Measurements from ENCODE around the gene PDZD2.

PDZD2 gene

DNA sequence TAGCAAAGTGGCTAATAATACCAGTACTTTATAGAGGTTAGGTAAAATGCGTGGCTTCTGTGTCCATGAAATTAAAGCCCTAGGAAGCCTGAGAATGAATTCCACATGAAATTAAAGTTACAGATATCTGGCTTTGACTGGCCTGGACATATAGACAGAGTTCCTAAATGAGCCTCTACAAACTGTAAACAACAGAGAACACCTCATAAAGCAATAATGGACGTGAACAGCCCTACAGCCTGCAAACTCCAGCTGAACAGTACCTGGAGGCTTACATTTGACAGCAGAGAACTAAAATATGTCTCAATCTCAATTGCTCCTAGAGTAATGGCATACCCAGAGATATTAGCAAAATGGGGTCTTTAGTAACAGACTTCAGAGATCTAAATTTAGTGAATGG lies 506.4 kb downstream of the PDZD2 start:
- Mint-ChIP-seq H3K27me3 (no peaks in the 10 kb centered on the region), H3K36me3 (peaks cover 7% of the 10 kb centered on the region), H3K4me1 (peaks cover 56% of the 10 kb centered on the region), H3K27ac (no peak overlapping the region), H3K9me3 (no peaks in the 10 kb centered on the region), H3K4me3 (no peak overlapping the region)

DNA sequence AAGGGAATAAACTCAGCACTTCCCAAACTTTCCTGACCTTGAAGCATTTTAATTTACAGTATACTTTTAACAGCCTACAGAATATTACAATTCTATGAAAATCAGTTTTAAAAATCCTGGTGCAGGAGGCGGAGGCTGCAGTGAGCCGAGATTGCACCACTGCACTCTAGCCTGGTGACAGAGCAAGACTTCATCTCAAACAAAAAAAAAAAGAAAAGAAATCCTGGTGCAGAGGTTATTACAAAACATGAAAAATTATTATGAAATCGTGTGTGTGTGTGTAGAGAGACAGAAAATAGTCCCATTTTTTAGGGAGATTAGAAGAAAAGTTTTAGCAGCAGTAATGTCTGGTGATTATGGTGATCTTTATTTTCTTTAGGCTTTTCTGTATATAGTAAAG lies 508.3 kb downstream of the PDZD2 start:
- Mint-ChIP-seq H3K4me3 (no peak overlapping the region), H3K27ac (no peak overlapping the region), H3K4me1 (peaks cover 67% of the 10 kb centered on the region), H3K36me3 (peaks cover 6% of the 10 kb centered on the region), H3K27me3 (no peaks in the 10 kb centered on the region), H3K9me3 (no peaks in the 10 kb centered on the region)

DNA sequence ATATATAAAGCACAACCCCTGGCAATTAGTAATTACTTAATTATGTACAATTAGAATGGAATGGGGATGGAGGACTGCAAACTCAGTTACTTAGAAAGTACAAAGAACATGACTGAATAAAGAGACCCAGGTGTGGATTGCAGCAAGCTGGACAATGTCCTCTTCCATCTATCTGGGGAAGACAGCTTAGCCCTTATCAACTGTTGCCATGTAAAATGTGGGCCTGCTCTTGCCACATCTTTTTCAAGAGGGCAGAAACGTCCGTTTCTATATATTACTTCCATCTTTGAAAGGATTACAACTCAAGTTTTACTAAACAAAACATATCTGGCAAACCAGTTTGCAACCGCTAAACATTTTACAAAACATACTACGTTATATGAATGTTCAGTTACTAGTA lies 509.0 kb downstream of the PDZD2 start:
- Mint-ChIP-seq H3K4me3 (no peak overlapping the region), H3K36me3 (peaks cover 5% of the 10 kb centered on the region), H3K9me3 (no peaks in the 10 kb centered on the region), H3K27me3 (no peaks in the 10 kb centered on the region), H3K4me1 (peaks cover 71% of the 10 kb centered on the region), H3K27ac (no peak overlapping the region)

DNA sequence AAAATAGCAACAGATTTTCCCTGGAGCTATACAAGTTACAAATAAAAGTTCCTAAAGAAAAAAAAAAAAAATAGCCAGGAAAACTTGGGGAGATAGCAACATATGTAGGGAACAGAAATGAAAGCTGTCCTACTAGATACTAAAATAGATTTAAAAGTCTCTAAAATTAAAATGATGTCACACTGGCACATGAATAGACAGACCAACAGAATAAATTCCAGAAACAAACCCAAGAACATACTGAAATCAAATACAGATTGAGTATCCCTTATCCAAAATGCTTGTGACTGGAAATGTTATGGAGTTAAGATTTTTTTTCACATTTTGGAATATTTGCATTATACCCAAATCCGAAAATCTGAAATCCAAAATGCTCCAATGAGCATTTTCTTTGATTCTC lies 511.4 kb downstream of the PDZD2 start:
- H3K36me3 Mint-ChIP-seq: peaks cover 6% of the 10 kb centered on the region
- peaks cover 79% of the 10 kb centered on the region for H3K4me1 Mint-ChIP-seq
- no peaks in the 10 kb centered on the region for H3K9me3 Mint-ChIP-seq
- H3K4me3 Mint-ChIP-seq: no peak overlapping the region
- H3K27me3 Mint-ChIP-seq: no peaks in the 10 kb centered on the region
- peak overlapping the region; percentile 23 for H3K27ac Mint-ChIP-seq

DNA sequence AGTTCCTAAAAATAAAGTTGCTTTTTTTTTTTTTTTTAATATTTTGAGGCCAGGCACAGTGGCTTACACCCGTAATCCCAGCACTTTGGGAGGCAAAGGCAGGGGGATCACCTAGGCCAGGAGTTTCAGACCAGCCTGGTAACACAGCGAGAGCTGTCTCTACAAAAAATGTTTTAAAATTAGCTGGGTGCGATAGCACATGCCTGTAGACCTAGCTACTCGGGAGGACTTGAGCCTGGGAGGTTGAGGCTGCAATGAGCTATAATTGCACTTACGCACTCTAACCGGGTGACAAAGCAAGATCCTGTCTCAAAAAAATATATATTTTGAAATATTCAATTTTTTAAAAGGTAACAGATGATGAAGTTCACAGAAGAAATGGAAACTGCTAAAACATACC lies 512.3 kb downstream of the PDZD2 start:
- H3K4me1 Mint-ChIP-seq: peaks cover 72% of the 10 kb centered on the region
- H3K4me3 Mint-ChIP-seq: no peak overlapping the region
- no peaks in the 10 kb centered on the region for H3K27me3 Mint-ChIP-seq
- peaks cover 6% of the 10 kb centered on the region for H3K36me3 Mint-ChIP-seq
- no peaks in the 10 kb centered on the region for H3K9me3 Mint-ChIP-seq
- no peak overlapping the region for H3K27ac Mint-ChIP-seq

DNA sequence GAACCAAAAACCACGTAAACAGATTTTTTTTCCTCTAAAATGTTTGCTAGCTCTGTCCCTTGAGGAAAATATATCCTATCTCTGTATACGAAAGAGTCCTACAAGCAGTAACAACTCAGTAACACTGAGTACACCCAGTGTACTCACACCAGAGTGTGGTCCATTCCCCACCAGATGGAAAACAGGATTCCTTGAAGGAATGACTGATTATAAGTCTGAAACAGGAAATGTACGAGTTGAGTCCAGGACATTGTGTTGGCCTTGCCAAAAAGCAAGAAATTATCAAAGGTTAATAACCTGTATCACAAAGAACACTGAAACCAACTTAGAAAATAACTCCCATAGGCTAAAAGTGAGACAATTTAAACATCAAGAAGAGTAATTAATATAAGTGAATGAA lies 514.8 kb downstream of the PDZD2 start:
- no peaks in the 10 kb centered on the region for H3K9me3 Mint-ChIP-seq
- H3K4me3 Mint-ChIP-seq: no peak overlapping the region
- peaks cover 6% of the 10 kb centered on the region for H3K36me3 Mint-ChIP-seq
- peaks cover 51% of the 10 kb centered on the region for H3K4me1 Mint-ChIP-seq
- H3K27me3 Mint-ChIP-seq: no peaks in the 10 kb centered on the region
- H3K27ac Mint-ChIP-seq: peak overlapping the region; percentile 36

DNA sequence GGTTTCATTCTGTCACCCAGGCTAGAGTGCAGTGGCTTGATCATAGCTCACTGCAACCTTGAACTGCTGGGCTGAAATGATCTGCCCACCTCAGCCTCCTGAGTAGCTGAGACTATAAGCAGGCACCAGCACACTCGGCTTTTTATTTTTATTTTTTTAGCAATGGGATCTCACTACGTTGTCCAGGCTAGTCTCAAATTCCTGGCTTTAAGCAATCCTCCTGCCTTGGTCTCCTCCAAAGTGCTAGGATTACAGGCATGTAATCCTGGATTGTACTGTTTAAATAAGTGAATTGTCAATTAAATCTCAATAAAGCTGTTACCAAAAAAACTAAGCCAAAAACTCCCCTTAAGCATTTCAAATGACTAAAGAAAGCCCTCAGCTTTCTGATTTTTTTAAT lies 516.3 kb downstream of the PDZD2 start:
- Mint-ChIP-seq H3K4me3 (no peak overlapping the region), H3K9me3 (no peaks in the 10 kb centered on the region), H3K27me3 (no peaks in the 10 kb centered on the region), H3K36me3 (peaks cover 4% of the 10 kb centered on the region), H3K27ac (no peak overlapping the region), H3K4me1 (peaks cover 39% of the 10 kb centered on the region)

DNA sequence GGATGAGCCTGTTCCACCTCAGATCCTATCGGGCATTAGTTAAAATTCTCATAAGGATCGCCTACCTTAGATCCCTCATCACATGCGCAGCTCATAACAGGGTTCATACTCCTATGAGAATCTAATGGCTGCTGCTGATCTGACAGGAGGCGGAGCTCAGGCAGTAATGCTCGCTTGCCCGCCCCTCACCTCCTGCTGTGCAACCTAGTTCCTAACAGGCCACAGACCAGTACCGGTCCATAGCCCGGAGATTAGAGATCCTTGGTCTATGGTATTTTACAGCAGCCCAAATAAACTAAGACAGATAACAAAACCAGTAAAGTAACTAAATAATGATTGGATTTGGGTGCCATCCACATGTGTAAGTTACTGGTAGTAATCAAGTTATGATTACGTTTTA lies 517.7 kb downstream of the PDZD2 start:
- Mint-ChIP-seq H3K36me3 (peaks cover 3% of the 10 kb centered on the region), H3K9me3 (no peaks in the 10 kb centered on the region), H3K27me3 (no peaks in the 10 kb centered on the region), H3K27ac (no peak overlapping the region), H3K4me1 (peaks cover 36% of the 10 kb centered on the region), H3K4me3 (no peak overlapping the region)

DNA sequence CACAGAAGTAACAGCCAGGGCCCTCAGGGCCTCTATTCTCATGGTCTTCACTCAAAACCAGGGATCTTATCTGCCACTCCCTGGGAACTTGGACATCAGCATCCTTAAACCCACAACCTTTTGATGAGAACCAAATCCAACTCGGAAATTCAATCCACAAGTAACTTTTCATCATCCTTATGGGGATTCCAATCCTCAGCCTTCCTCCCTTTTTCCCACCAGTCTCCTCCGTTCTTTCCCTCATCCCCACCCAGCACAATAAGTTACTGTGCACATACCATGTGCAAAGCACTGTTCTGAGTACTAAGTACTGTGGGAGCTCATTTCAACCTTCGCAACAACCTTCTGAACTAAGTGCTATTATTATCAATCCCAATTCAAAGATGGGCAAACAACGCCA lies 518.1 kb downstream of the PDZD2 start:
- peaks cover 33% of the 10 kb centered on the region for H3K4me1 Mint-ChIP-seq
- H3K9me3 Mint-ChIP-seq: no peaks in the 10 kb centered on the region
- H3K4me3 Mint-ChIP-seq: no peak overlapping the region
- no peaks in the 10 kb centered on the region for H3K27me3 Mint-ChIP-seq
- peaks cover 1% of the 10 kb centered on the region for H3K36me3 Mint-ChIP-seq
- no peak overlapping the region for H3K27ac Mint-ChIP-seq

DNA sequence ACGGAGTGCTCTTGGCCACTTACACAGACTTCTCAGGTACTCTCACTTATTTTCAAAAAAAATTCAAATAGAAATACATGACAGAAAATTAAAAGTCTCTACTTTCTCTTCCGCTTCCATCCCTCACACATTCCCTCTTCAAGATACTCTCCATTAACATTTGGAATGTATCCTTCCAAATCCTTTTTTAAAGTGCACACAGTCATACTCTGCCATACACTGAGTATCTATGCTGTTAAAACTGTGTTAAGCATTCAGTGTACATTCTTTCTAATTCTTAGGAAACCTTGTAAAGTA lies 519.7 kb downstream of the PDZD2 start:
- no peak overlapping the region for H3K4me3 Mint-ChIP-seq
- no peaks in the 10 kb centered on the region for H3K27me3 Mint-ChIP-seq
- H3K27ac Mint-ChIP-seq: no peak overlapping the region
- H3K36me3 Mint-ChIP-seq: no peaks in the 10 kb centered on the region
- H3K9me3 Mint-ChIP-seq: no peaks in the 10 kb centered on the region
- peaks cover 22% of the 10 kb centered on the region for H3K4me1 Mint-ChIP-seq

DNA sequence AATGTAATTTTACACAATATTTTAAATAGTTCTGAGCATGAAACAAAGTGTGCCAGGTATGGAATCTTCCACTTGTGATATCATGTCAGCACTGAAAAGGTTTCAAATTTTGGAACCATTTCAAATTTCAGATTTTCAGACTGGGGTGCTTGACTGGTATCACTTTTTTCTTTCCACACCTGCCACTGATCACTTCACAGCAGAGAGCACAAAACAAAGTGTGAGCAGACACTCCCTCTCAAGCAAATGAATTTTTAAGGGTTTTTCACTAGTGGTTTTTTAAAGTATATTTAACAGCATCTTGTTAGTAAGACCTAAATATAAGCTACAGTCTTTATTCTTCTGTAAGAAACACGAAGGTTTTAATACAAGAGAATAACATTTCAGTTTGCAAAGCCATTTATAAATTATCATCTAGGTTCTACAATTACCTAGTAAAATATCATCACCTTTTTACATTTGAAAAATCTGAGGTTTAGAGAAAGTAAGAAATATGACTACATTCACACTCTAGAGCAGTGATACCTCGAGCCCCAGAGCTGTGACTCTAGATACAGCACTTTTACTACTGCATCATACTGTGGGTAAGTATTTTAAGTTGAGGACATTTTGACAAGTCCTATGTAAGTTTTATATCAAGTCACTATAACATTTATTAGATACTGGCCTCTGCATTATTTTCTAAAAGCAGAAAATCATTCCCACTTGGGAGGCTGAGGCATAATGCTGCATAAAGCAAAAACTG lies 520.6 kb downstream of the PDZD2 start:
- Mint-ChIP-seq H3K9me3 (no peaks in the 10 kb centered on the region), H3K4me3 (no peak overlapping the region), H3K27ac (no peak overlapping the region), H3K36me3 (no peaks in the 10 kb centered on the region), H3K27me3 (no peaks in the 10 kb centered on the region), H3K4me1 (peaks cover 21% of the 10 kb centered on the region)

DNA sequence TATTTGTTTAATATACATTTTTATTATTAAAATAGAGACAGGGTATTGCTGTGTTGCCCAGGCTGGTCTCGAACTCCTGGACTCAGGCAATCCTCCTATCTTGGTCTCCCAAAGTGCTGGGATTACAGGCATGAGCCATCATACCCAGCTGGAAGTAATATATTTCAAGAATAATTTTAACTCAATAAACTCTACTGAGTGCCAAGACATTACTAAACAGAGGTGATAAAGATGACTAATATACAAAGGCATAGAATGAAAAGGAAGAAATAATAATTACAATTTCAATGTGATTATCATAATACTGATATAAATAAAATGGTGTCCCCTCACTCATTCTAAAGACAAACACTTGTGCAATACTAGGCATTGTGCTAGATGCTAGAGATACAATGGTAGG lies 521.3 kb downstream of the PDZD2 start:
- no peak overlapping the region for H3K27ac Mint-ChIP-seq
- no peak overlapping the region for H3K4me3 Mint-ChIP-seq
- H3K9me3 Mint-ChIP-seq: no peaks in the 10 kb centered on the region
- H3K4me1 Mint-ChIP-seq: peaks cover 18% of the 10 kb centered on the region
- no peaks in the 10 kb centered on the region for H3K36me3 Mint-ChIP-seq
- no peaks in the 10 kb centered on the region for H3K27me3 Mint-ChIP-seq
